Thyroid gland (tissue), 4 donors: ENCODE results near the gene SEMA5A.

Source experiments
- CTCF ChIP-seq, 6 experiments: fragments of 200-600 bp in 3 of 6; fragments of 450-650 bp in 3 of 6; sonication (generic) in 3 of 6; IDR thresholded peaks; one replicate each; pipeline ENCODE4 v1.5.1; 2016 to 2019; ENCODE audit warnings: antibody characterized with exemption in 6 of 6, mild to moderate bottlenecking in 2 of 6, inconsistent platforms in 1 of 6, moderate library complexity in 1 of 6
- POLR2A ChIP-seq, 2 donors: fragments of 450-650 bp; IDR thresholded peaks; one replicate each; pipeline ENCODE4 v1.6.1; 2017; ENCODE audit warnings: antibody characterized with exemption in 2 of 2, mild to moderate bottlenecking in 2 of 2, moderate library complexity in 1 of 2

- TF ChIP-seq POLR2A (IDR thresholded peaks at IDR 0.05) (no peak), CTCF (IDR thresholded peaks at IDR 0.05) (no peak)
These were observed 388.9 kb downstream of the SEMA5A start for GRCh38 chr5:9157020-9157419.
